GM23248 (cell line): ENCODE data around the gene CUX1.

Experiments used
- EZH2 ChIP-seq: fragments of 200-600 bp; sonication (generic); IDR thresholded peaks from 2 replicates; pipeline ENCODE4 v1.6.1; 2018; ENCODE audit warnings: antibody characterized with exemption, mild to moderate bottlenecking; ENCODE audit not compliant: insufficient read depth, poor library complexity, severe bottlenecking
- EZH2phosphoT487 ChIP-seq: fragments of 200-600 bp; sonication (generic); IDR thresholded peaks from 2 replicates; pipeline ENCODE4 v1.6.1; 2018; ENCODE audit warnings: antibody characterized with exemption, moderate library complexity, mild to moderate bottlenecking, low read depth; ENCODE audit not compliant: insufficient read depth

- TF ChIP-seq EZH2phosphoT487 (no peak), EZH2 (no peak)
Measured at GRCh38 chr7:102196028-102196427, 378.6 kb downstream of the CUX1 start.
